GM23338 (cell line): ENCODE results near the gene ARHGAP28. TPM values are rescaled to one million over a fixed set of nuclear protein-coding genes. Genes with fewer than 3 reads are reported as not detected.
A peak's percentile ranks its signal among the peaks of the same experiment; 100 is the strongest.

Experiments
- ATAC-seq: fragments of 200-7000 bp; cut with Tn5 transposase; 3 replicates; pipeline ENCODE4 v1.9.1; 2020
- DNase-seq: peaks from one replicate; pipeline ENCODE4 v3.0.0-alpha.2; 2015; ENCODE audit warnings: low spot score
- H2AFZ ChIP-seq: fragments of 200-600 bp; sonication (generic); 2 replicates; pipeline ENCODE4 v1.8.0; 2016; ENCODE audit warnings: antibody characterized with exemption, mild to moderate bottlenecking, moderate library complexity
- H3F3A ChIP-seq: fragments of 200-600 bp; sonication (generic); replicated peaks from 2 replicates; pipeline ENCODE4 v1.8.0; 2017; ENCODE audit warnings: antibody characterized with exemption, mixed run types, low read depth
- H3K27ac ChIP-seq: fragments of 200-600 bp; sonication (generic); 2 replicates; pipeline ENCODE4 v1.6.1; 2016; ENCODE audit warnings: low read depth
- H3K27me3 ChIP-seq: fragments of 200-600 bp; sonication (generic); 2 replicates; pipeline ENCODE4 v1.8.0; 2016; ENCODE audit warnings: mild to moderate bottlenecking, mixed run types, moderate library complexity; ENCODE audit not compliant: insufficient read depth
- H3K36me3 ChIP-seq: fragments of 200-600 bp; sonication (generic); 2 replicates; pipeline ENCODE4 v1.8.0; 2016; ENCODE audit warnings: mild to moderate bottlenecking; ENCODE audit not compliant: insufficient read depth
- H3K4me1 ChIP-seq: fragments of 200-600 bp; sonication (generic); 2 replicates; pipeline ENCODE4 v1.8.0; 2016; ENCODE audit warnings: mild to moderate bottlenecking, moderate library complexity; ENCODE audit not compliant: insufficient read depth
- H3K4me2 ChIP-seq: fragments of 200-600 bp; sonication (generic); 2 replicates; pipeline ENCODE4 v1.7.1; 2017; ENCODE audit warnings: mixed run types
- H3K4me3 ChIP-seq: fragments of 200-600 bp; sonication (generic); 2 replicates; pipeline ENCODE4 v1.6.1; 2016; ENCODE audit warnings: mixed run types
- H3K79me2 ChIP-seq: fragments of 200-600 bp; sonication (generic); replicated peaks from 2 replicates; pipeline ENCODE4 v1.8.0; 2017; ENCODE audit warnings: mild to moderate bottlenecking; ENCODE audit not compliant: insufficient read depth
- H3K9me2 ChIP-seq: fragments of 200-600 bp; sonication (generic); 2 replicates; pipeline ENCODE4 v1.8.0; 2017; ENCODE audit not compliant: insufficient read depth
- H4K20me1 ChIP-seq: fragments of 200-600 bp; sonication (generic); replicated peaks from 2 replicates; pipeline ENCODE4 v1.8.0; 2017; ENCODE audit warnings: mild to moderate bottlenecking; ENCODE audit not compliant: insufficient read depth
- H3K27ac Mint-ChIP-seq: 2 replicates; pipeline ENCODE4 v1.8.0; 2020; ENCODE audit warnings: inconsistent platforms, mild to moderate bottlenecking, moderate library complexity, mixed read lengths
- H3K27me3 Mint-ChIP-seq: 3 replicates; pipeline ENCODE4 v1.8.0; 2022; ENCODE audit warnings: low read depth, mild to moderate bottlenecking, moderate library complexity, mixed read lengths, inconsistent platforms; ENCODE audit not compliant: insufficient read depth, poor library complexity
- H3K36me3 Mint-ChIP-seq: 3 replicates; pipeline ENCODE4 v1.8.0; 2021; ENCODE audit warnings: low read depth, mild to moderate bottlenecking, inconsistent platforms, moderate library complexity, mixed read lengths
- H3K4me1 Mint-ChIP-seq: 3 replicates; pipeline ENCODE4 v1.8.0; 2020; ENCODE audit warnings: mild to moderate bottlenecking, inconsistent platforms, mixed read lengths
- H3K4me3 Mint-ChIP-seq: 3 replicates; pipeline ENCODE4 v1.8.0; 2021; ENCODE audit warnings: moderate library complexity, mild to moderate bottlenecking, inconsistent platforms, mixed read lengths
- H3K9me3 Mint-ChIP-seq: 3 replicates; pipeline ENCODE4 v1.8.0; 2020; ENCODE audit warnings: moderate library complexity, mild to moderate bottlenecking, inconsistent platforms, mixed read lengths
- EZH2phosphoT487 ChIP-seq: fragments of 200-600 bp; sonication (generic); IDR thresholded peaks from one replicate; pipeline ENCODE4 v1.8.1; 2018; ENCODE audit warnings: antibody characterized with exemption; ENCODE audit not compliant: unreplicated experiment
- JUNB ChIP-seq: IDR thresholded peaks from one replicate; pipeline ENCODE4 v1.6.1; 2016; ENCODE audit warnings: antibody characterized with exemption; ENCODE audit not compliant: unreplicated experiment
- POLR2AphosphoS5 ChIP-seq: IDR thresholded peaks from 2 replicates; pipeline ENCODE4 v1.6.1; 2016; ENCODE audit warnings: antibody characterized with exemption, low read depth
- ZNF114 ChIP-seq: fragments of 250-450 bp; sonication (Bioruptor Pico); IDR thresholded peaks from 2 replicates; pipeline ENCODE4 v1.5.0; 2020; ENCODE audit warnings: mild to moderate bottlenecking, moderate library complexity
- ZNF331 ChIP-seq: fragments of 250-450 bp; sonication (Bioruptor Pico); IDR thresholded peaks from 2 replicates; pipeline ENCODE4 v1.5.0; 2020; ENCODE audit warnings: low read depth, mild to moderate bottlenecking, moderate library complexity
- polyA plus RNA-seq: library from polyadenylated mRNA; unstranded; fragments of >200 nt; fragmentation: Nextera tagmentation; extraction: Ambion mirVana; gene quantifications from 2 replicates; pipeline ENCODE4 v1.2.1, GENCODE V29; 2016
- total RNA-seq: library from RNA; depleted of rRNA; stranded (reverse); fragments of >200 nt; shearing (Covaris generic); gene quantifications from 2 replicates; pipeline ENCODE4 v1.2.3, GENCODE V29; 2014
- TF ChIP-seq, protein P1 (sequence below): IDR thresholded peaks from one replicate; pipeline ENCODE4 v1.6.1; 2018; ENCODE audit warnings: antibody characterized with exemption; ENCODE audit not compliant: unreplicated experiment
- TF ChIP-seq, protein P2 (sequence below), 2 experiments: fragments of 200-600 bp in 1 of 2; sonication (generic) in 1 of 2; conservative IDR thresholded peaks; 2 replicates each; pipeline versions ENCODE4 v1.5.1 to v1.6.1; 2016 to 2017; ENCODE audit warnings: antibody characterized with exemption in 2 of 2, low read depth in 2 of 2, mild to moderate bottlenecking in 2 of 2, moderate library complexity in 1 of 2

ARHGAP28 gene
- total and polyA plus RNA-seq, 2 experiments from 2014 or later = 2.8 to 9.6 TPM

DNA sequence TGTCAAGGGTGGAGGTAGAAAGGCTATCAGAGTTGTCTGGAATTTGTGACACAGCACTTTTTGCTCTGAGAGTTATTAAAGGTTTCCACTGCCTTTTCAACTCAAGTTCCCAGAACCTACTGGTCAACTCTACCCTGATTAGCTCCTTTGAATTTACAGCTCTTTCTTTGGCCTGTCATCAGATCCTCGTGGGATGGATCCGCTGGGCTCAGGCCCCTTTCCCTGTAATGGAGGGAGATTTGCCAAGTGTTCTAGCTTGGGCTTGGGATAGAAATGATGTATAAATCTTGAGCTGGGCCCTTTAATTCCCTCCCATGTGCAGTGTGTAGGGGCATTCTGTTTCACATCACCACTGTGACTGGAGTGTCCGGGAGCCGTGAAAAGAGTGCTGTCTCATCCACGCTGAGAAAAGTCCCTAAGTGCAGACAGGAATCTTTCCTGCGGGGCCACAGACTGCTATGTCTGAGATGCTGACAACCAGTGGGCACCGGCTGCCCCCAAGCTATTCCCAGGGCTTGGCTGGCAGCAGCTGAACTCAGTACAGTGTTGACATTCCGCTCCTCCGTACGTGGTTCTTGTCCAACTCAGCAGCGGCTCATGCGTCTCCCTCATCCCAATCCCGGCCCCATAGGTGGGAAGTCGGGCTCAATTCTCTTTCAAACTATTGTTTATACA is 46.9 kb upstream of the ARHGAP28 start:
- no peak overlapping the region for H3K4me3 Mint-ChIP-seq
- ATAC-seq (peak; percentile 51), DNase-seq (peak; percentile 19)
- no peaks in the 10 kb centered on the region for H3K27me3 Mint-ChIP-seq
- Histone ChIP-seq H3K36me3 (no peaks in the 10 kb centered on the region), H3K27ac (no peak overlapping the region), H3K79me2 (no peaks in the 10 kb centered on the region), H3K9me2 (peaks cover 11% of the 10 kb centered on the region), H3F3A (no peaks in the 10 kb centered on the region), H3K4me3 (no peak overlapping the region), H2AFZ (0 out of 2 replicates have a peak overlapping the region, but pooled peaks have one; percentile 16), H3K27me3 (no peaks in the 10 kb centered on the region), H4K20me1 (no peaks in the 10 kb centered on the region), H3K4me2 (no peak overlapping the region), H3K4me1 (peaks cover 13% of the 10 kb centered on the region)
- H3K4me1 Mint-ChIP-seq = peaks cover 8% of the 10 kb centered on the region; the same call in 2 of the 3 replicates
- H3K27ac Mint-ChIP-seq = no peak overlapping the region
- H3K9me3 Mint-ChIP-seq = no peaks in the 10 kb centered on the region
- TF ChIP-seq ZNF331 (CRISPR knock-in tag) = no peak
- no peak for TF ChIP-seq ZNF114
- TF ChIP-seq JUNB = no peak
- TF ChIP-seq, protein P1, sequence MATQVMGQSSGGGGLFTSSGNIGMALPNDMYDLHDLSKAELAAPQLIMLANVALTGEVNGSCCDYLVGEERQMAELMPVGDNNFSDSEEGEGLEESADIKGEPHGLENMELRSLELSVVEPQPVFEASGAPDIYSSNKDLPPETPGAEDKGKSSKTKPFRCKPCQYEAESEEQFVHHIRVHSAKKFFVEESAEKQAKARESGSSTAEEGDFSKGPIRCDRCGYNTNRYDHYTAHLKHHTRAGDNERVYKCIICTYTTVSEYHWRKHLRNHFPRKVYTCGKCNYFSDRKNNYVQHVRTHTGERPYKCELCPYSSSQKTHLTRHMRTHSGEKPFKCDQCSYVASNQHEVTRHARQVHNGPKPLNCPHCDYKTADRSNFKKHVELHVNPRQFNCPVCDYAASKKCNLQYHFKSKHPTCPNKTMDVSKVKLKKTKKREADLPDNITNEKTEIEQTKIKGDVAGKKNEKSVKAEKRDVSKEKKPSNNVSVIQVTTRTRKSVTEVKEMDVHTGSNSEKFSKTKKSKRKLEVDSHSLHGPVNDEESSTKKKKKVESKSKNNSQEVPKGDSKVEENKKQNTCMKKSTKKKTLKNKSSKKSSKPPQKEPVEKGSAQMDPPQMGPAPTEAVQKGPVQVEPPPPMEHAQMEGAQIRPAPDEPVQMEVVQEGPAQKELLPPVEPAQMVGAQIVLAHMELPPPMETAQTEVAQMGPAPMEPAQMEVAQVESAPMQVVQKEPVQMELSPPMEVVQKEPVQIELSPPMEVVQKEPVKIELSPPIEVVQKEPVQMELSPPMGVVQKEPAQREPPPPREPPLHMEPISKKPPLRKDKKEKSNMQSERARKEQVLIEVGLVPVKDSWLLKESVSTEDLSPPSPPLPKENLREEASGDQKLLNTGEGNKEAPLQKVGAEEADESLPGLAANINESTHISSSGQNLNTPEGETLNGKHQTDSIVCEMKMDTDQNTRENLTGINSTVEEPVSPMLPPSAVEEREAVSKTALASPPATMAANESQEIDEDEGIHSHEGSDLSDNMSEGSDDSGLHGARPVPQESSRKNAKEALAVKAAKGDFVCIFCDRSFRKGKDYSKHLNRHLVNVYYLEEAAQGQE = no peak
- no peaks in the 10 kb centered on the region for H3K36me3 Mint-ChIP-seq

DNA sequence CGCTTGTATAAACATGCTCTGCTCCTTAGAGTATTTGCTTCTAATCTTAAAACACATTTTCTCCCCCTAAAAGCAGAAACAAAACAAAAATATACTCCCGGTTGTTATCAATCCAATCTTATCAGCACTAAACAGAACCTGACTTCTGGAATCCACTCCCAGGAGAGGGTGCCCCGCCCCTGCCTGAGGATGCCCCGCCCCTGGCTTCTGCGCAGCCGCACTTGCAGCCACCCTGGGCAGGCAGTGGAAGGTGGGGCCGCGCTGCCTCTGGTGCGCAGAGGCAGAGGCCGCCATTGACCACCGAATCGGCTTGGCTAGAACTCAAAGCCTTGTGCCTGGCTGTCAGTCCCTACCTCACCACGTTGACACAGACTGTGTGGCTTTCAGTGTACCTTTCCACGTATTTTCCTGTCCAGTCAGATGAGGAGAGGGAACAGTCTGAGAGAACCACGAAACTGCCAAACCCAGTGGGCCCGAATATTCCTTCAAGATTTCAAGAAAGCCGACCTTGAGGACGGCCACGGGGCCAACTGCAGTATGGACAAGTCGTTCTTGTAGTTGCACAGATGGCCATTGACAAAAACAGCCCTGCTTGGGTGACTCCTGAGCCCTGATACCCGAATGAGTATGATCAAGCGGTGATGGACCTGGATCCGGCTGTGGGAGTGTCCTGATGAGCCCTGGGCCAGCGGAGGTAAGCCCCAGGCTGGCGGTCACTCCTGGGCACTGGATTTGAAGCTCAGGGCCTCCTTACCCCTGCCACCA is 46.2 kb upstream of the ARHGAP28 start:
- H3K27me3 Mint-ChIP-seq = no peaks in the 10 kb centered on the region
- ATAC-seq = peak; percentile 91
- H3K9me3 Mint-ChIP-seq = no peaks in the 10 kb centered on the region
- Histone ChIP-seq H3F3A (no peaks in the 10 kb centered on the region), H3K79me2 (no peaks in the 10 kb centered on the region), H4K20me1 (no peaks in the 10 kb centered on the region), H2AFZ (peak overlapping the region; percentile 84; the same call in 1 of the 2 replicates), H3K9me2 (peaks cover 11% of the 10 kb centered on the region), H3K4me2 (no peak overlapping the region), H3K36me3 (no peaks in the 10 kb centered on the region), H3K27me3 (no peaks in the 10 kb centered on the region), H3K4me1 (peaks cover 13% of the 10 kb centered on the region), H3K4me3 (no peak overlapping the region), H3K27ac (no peak overlapping the region)
- H3K36me3 Mint-ChIP-seq = no peaks in the 10 kb centered on the region
- peak; percentile 65 for DNase-seq
- no peak overlapping the region for H3K27ac Mint-ChIP-seq
- peaks cover 8% of the 10 kb centered on the region; the same call in 2 of the 3 replicates for H3K4me1 Mint-ChIP-seq
- TF ChIP-seq JUNB = no peak
- TF ChIP-seq, protein P2, sequence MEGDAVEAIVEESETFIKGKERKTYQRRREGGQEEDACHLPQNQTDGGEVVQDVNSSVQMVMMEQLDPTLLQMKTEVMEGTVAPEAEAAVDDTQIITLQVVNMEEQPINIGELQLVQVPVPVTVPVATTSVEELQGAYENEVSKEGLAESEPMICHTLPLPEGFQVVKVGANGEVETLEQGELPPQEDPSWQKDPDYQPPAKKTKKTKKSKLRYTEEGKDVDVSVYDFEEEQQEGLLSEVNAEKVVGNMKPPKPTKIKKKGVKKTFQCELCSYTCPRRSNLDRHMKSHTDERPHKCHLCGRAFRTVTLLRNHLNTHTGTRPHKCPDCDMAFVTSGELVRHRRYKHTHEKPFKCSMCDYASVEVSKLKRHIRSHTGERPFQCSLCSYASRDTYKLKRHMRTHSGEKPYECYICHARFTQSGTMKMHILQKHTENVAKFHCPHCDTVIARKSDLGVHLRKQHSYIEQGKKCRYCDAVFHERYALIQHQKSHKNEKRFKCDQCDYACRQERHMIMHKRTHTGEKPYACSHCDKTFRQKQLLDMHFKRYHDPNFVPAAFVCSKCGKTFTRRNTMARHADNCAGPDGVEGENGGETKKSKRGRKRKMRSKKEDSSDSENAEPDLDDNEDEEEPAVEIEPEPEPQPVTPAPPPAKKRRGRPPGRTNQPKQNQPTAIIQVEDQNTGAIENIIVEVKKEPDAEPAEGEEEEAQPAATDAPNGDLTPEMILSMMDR (conservative IDR thresholded peaks at IDR 0.05; ENCODE audit: low read depth in 2 of 2) = peak in 1 of 2 experiments; percentile 57; a peak in 2 of 4 replicates
- no peak for TF ChIP-seq POLR2AphosphoS5
- TF ChIP-seq EZH2phosphoT487 = no peak
- no peak overlapping the region for H3K4me3 Mint-ChIP-seq
